ENCODE measurements around the gene POU2F3.

Gene POU2F3

GRCh38 chr11:120354068-120354467 is 114.1 kb downstream of the POU2F3 start:
- DNase-seq (ENCODE audit: low read depth in 2 of 2) = peak in 1 of 2 donors; percentile 43

GRCh38 chr11:120354779-120355178 is 114.8 kb downstream of the POU2F3 start:
- no peak for TF ChIP-seq CTCF (IDR thresholded peaks at IDR 0.05; ENCODE audit: low read depth, low read length)
- H3K4me3 ChIP-seq (replicated peaks in 1 of 2; ENCODE audit: low read depth in 2 of 2, low read length in 2 of 2) = no peak overlapping the region
- no peak for DNase-seq (ENCODE audit: low read depth in 2 of 2)

More at GRCh38 chr11:120354068-120354467, 114.1 kb downstream of the POU2F3 start:
- no peak overlapping the region for H3K4me3 ChIP-seq (replicated peaks in 1 of 2; ENCODE audit: low read depth in 2 of 2, low read length in 2 of 2)
- TF ChIP-seq CTCF (IDR thresholded peaks at IDR 0.05; ENCODE audit: low read depth, low read length) = no peak

DNA sequence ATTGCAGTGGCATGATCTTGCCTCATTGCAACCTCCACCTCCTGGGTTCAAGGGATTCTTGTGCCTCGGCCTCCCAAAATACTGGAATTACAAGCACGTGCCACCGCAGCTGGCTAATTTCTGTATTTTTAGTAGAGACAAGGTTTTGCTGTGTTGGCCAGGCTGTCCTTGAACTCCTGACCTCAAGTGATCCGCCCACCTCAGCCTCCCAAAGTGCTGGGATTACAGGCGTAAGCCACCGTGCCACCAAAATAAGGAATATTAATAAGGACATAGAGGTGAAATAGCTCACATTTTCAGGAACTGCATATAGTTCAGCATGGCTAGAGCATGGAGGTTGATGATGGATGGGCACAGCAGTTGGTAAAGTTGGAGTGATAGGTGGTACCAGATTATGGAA is 117.7 kb downstream of the POU2F3 start:
- no peak for DNase-seq (ENCODE audit: low read depth in 2 of 2)
- no peak for TF ChIP-seq CTCF (IDR thresholded peaks at IDR 0.05; ENCODE audit: low read depth, low read length)
- no peak overlapping the region for H3K4me3 ChIP-seq (replicated peaks in 1 of 2; ENCODE audit: low read depth in 2 of 2, low read length in 2 of 2)

GRCh38 chr11:120358729-120359128 is 118.8 kb downstream of the POU2F3 start:
- DNase-seq (ENCODE audit: low read depth in 2 of 2) = no peak
- no peak for TF ChIP-seq CTCF (IDR thresholded peaks at IDR 0.05; ENCODE audit: low read depth, low read length)
- no peak overlapping the region for H3K4me3 ChIP-seq (replicated peaks in 1 of 2; ENCODE audit: low read depth in 2 of 2, low read length in 2 of 2)

- H3K4me3 ChIP-seq (replicated peaks in 1 of 2; ENCODE audit: low read depth in 2 of 2, low read length in 2 of 2) = no peak overlapping the region
- DNase-seq (ENCODE audit: low read depth in 2 of 2) = no peak
- TF ChIP-seq CTCF (IDR thresholded peaks at IDR 0.05; ENCODE audit: low read depth, low read length) = no peak
Observed at GRCh38 chr11:120363436-120363835, 123.5 kb downstream of the POU2F3 start.

- DNase-seq (ENCODE audit: low read depth in 2 of 2) = no peak
- no peak overlapping the region for H3K4me3 ChIP-seq (replicated peaks in 1 of 2; ENCODE audit: low read depth in 2 of 2, low read length in 2 of 2)
- TF ChIP-seq CTCF (IDR thresholded peaks at IDR 0.05; ENCODE audit: low read depth, low read length) = no peak
Observed at GRCh38 chr11:120365512-120365911, 125.6 kb downstream of the POU2F3 start.

All from cardiac fibroblast (primary cell).